ENCODE measurements around the gene NOXA1. TPM values are rescaled to one million over a fixed set of nuclear protein-coding genes. Genes with fewer than 3 reads are reported as not detected.

NOXA1 gene
- total RNA-seq, 2 experiments from 2014 or later, result 1.1 TPM

DNA sequence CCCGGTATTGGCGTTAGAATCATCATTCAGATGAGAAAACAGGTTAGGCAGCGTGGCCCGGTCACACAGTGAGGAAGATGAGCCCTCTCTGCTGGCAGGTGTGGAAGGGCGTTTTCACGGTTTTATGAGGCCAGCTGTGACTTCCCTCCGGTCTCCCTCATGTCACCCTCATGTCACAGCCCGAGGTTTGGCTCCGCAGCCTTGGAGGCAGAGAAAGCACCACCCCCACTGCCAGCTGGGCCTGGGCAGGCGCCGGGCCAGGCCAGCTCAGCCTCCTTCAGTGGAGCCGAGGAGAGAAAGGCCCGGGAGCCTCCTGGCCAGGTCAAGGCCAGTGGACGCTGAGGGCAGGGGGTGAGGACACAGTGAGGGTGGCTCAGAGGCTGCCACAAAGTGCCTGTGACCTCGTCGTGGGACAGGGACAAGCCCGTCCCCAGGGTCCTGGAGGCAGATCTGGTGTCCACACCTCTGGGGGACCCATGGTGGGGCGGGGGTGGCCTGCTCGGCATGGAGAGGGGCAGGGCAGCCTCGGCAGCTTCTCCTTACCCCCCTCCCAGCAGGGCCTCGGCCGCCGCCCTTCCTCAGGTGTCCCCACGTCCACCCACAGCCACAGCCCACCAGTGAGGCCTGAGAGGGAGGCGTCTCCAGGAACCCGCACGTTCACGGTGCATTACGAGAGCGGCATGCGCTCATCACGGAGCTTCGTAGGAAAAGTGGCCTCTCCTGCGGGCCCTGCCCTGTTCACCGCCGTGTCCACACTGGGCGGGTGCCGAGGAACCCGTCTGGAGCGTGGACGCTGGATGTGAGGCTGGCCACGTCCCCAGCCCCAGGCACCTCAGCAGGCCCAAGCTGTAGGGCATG, 32.4 kb upstream of the NOXA1 start:
- Mint-ChIP-seq H3K27me3 (no peaks in the 10 kb centered on the region), H3K27ac (no peak overlapping the region), H3K36me3 (no peaks in the 10 kb centered on the region), H3K9me3 (no peaks in the 10 kb centered on the region), H3K4me1 (ENCODE audit: low read depth) (peaks cover 6% of the 10 kb centered on the region), H3K4me3 (no peak overlapping the region)
- intact Hi-C loops (cut with micrococcal nuclease), result no loop called here
- POLR2A ChIA-PET, result no interaction called here
- no peak for DNase-seq
- CTCF ChIA-PET, result interaction anchor here (1.1 kb wide), 1 partner anchor 88 kb away, joined by 3 read pairs; the partner anchor contains the start of gene NRARP

DNA sequence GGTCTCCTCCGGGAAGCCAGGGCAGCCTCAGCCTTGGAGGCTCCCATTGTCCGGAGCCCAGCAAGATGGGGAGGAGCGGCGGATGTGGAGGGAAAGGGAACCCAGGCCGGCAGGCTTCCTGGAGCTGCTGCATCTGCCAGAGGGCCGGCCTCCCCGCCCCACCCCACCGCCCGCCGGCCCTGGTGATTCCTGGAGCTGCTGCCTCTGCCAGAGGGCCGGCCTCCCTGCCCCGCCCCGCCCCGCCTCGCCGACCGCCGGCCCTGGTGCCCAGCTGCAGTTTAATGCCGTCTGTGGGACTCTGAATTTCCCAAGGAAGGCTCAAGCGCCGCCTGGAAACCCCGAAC, 31.8 kb upstream of the NOXA1 start:
- no peak for DNase-seq
- Mint-ChIP-seq H3K4me3 (no peak overlapping the region), H3K4me1 (ENCODE audit: low read depth) (peaks cover 6% of the 10 kb centered on the region), H3K9me3 (no peaks in the 10 kb centered on the region), H3K27me3 (no peaks in the 10 kb centered on the region), H3K36me3 (no peaks in the 10 kb centered on the region), H3K27ac (no peak overlapping the region)
- intact Hi-C loops (cut with micrococcal nuclease), result no loop called here
- ChIA-PET POLR2A (no interaction called here), CTCF (interaction anchor here (1.1 kb wide), 1 partner anchor 89 kb away, joined by 3 read pairs; the partner anchor contains the start of gene NRARP)

DNA sequence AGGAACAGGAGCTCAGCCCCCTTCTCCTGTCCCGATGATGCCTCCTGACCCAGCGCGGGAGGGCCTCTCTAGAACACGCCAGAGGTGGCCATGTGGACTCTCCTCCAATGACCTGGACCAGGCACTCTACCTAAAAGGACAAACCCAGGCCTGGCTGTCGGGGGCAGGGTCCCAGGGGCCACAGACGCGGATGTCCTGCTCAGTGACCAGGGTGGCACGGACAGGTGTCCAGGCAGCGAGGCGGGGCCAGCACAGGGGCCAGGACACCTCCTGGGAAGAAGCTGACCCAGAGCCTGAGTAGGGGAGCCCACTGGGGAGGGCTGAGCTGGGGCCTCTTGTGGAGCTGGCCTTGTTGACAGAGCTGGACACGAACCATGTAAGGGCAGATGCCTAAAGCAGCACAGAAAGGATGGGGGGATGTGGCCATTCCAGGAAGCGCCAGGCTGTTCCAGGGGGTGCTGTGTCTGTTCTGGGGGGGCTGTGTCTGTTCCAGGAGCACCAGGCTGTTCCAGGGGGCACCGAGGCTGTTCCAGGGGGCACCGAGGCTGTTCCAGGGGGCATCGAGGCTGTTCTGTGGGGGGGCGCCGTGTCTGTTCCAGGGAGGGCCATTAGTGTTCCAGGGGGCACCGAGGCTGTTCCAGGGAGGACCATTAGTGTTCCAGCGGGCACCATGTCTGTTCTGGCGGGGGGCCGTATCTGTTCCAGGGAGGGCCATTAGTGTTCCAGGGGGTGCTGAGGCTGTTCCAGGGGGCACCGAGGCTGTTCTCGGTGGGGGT, 30.8 kb upstream of the NOXA1 start:
- H3K27ac Mint-ChIP-seq, result no peak overlapping the region
- CTCF ChIA-PET, result interaction anchor here (1.1 kb wide), 1 partner anchor 90 kb away, joined by 3 read pairs; the partner anchor contains the start of gene NRARP
- no peaks in the 10 kb centered on the region for H3K27me3 Mint-ChIP-seq
- H3K9me3 Mint-ChIP-seq, result no peaks in the 10 kb centered on the region
- POLR2A ChIA-PET, result no interaction called here
- intact Hi-C loops (cut with micrococcal nuclease), result no loop called here
- no peaks in the 10 kb centered on the region for H3K36me3 Mint-ChIP-seq
- DNase-seq, result no peak
- no peak overlapping the region for H3K4me3 Mint-ChIP-seq
- H3K4me1 Mint-ChIP-seq (ENCODE audit: low read depth), result peaks cover 8% of the 10 kb centered on the region

DNA sequence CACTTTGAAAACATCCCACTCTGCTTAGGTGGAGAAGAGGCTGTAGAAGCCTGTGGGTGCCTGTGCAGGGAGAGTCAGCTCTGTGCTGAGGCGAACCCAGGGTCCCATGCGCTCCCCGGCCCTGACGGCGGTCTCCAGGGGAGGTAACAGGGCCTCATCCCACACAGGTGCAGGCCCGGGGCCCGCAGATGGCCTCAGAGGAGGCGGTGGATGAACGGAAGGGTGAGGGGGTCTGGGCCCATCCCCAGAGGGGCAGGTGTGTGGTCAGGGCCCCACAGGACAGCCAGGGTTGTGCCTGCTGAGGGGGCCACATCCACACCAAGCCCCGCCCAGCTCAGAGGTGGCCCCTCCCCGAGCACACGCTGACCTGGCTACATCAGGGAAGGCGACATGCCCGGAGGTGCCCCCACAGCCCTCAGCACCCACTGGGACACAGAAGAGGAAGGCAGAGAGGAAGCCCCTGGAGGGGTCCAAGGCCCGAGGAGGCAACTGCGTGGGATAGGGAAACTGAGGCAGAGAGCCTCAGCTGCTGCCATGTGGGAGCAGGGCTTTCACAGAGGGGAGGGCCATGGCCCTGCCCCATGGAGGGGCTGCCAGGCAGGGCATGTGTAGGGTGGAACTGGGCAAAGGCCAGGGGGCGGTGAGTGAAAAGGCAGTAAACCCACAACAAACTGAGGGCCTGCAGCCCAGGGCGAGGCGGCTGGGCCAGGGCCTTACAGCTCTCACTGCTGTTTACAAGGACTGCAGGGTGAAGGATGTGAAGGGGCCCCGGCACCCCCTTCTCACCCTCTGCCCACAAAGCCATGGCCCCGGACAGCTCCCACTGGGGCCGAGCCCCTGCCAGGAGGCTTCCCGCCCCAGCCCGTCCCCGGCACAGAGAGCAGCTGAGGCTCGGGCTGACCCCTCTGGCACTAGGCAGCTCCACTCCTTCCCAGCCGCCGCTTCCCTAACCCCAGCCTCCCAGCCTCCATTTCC, 29.7 kb upstream of the NOXA1 start:
- CTCF ChIA-PET, result no interaction called here
- peaks cover 17% of the 10 kb centered on the region for H3K4me1 Mint-ChIP-seq (ENCODE audit: low read depth)
- no peak for DNase-seq
- no peaks in the 10 kb centered on the region for H3K27me3 Mint-ChIP-seq
- H3K36me3 Mint-ChIP-seq, result no peaks in the 10 kb centered on the region
- intact Hi-C loops (cut with micrococcal nuclease), result no loop called here
- no peaks in the 10 kb centered on the region for H3K9me3 Mint-ChIP-seq
- no peak overlapping the region for H3K4me3 Mint-ChIP-seq
- no peak overlapping the region for H3K27ac Mint-ChIP-seq
- POLR2A ChIA-PET, result no interaction called here

- no peak overlapping the region for H3K27ac Mint-ChIP-seq
- peaks cover 3% of the 10 kb centered on the region for H3K27me3 Mint-ChIP-seq
- no peak for DNase-seq
- intact Hi-C loops (cut with micrococcal nuclease), result no loop called here
- no peaks in the 10 kb centered on the region for H3K9me3 Mint-ChIP-seq
- H3K36me3 Mint-ChIP-seq, result no peaks in the 10 kb centered on the region
- CTCF ChIA-PET, result no interaction called here
- POLR2A ChIA-PET, result no interaction called here
- peaks cover 27% of the 10 kb centered on the region for H3K4me1 Mint-ChIP-seq (ENCODE audit: low read depth)
- H3K4me3 Mint-ChIP-seq, result no peak overlapping the region
Measured at GRCh38 chr9:137394866-137395665, 28.1 kb upstream of the NOXA1 start.

DNA sequence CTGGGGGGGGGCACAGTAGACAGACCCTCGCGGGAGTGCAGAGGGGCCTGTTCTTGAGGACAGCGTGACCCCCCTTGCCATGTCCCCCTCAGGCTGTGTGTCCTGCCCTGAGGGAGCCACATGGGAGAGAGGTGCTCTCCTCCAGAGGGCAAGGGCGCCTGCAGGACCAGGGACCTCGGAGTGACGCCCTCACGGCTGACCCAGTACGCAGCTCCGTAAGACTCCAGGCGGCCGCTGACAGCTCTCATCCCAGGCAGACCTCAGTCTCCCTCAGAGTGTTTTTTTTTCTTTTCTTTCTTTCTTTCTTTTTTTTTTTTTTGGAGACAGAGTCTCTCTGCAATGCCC, 27.6 kb upstream of the NOXA1 start:
- no peak overlapping the region for H3K4me3 Mint-ChIP-seq
- intact Hi-C loops (cut with micrococcal nuclease), result no loop called here
- POLR2A ChIA-PET, result no interaction called here

DNA sequence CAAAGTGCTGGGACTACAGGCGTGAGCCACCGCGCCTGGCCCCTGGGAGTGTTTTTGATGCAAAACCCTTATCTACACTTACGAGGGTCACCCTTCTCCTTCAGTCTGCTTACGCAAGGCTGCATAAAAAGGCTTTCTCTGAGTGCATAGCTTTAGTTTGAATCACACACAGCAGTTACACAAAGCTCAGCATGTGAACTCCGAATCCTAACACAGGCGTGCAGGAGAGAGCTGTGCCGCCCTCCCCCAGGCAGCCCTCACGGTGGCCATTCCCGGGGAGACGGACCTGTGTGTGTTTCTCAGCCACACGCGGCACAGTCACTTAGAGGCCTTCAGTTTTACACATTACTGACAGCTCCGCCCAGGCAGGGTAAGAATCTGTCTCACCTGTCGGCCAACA, 27.0 kb upstream of the NOXA1 start:
- intact Hi-C loops (cut with micrococcal nuclease), result no loop called here
- Mint-ChIP-seq H3K27me3 (peaks cover 3% of the 10 kb centered on the region), H3K36me3 (no peaks in the 10 kb centered on the region), H3K4me3 (no peak overlapping the region), H3K27ac (no peak overlapping the region), H3K9me3 (no peaks in the 10 kb centered on the region), H3K4me1 (ENCODE audit: low read depth) (peaks cover 27% of the 10 kb centered on the region)
- CTCF ChIA-PET, result no interaction called here
- DNase-seq, result no peak
- POLR2A ChIA-PET, result no interaction called here

More for the DNA sequence above, 27.6 kb upstream of the NOXA1 start:
- Mint-ChIP-seq H3K9me3 (no peaks in the 10 kb centered on the region), H3K4me1 (ENCODE audit: low read depth) (peaks cover 27% of the 10 kb centered on the region), H3K36me3 (no peaks in the 10 kb centered on the region), H3K27ac (no peak overlapping the region), H3K27me3 (peaks cover 3% of the 10 kb centered on the region)
- CTCF ChIA-PET, result no interaction called here
- DNase-seq, result no peak

DNA sequence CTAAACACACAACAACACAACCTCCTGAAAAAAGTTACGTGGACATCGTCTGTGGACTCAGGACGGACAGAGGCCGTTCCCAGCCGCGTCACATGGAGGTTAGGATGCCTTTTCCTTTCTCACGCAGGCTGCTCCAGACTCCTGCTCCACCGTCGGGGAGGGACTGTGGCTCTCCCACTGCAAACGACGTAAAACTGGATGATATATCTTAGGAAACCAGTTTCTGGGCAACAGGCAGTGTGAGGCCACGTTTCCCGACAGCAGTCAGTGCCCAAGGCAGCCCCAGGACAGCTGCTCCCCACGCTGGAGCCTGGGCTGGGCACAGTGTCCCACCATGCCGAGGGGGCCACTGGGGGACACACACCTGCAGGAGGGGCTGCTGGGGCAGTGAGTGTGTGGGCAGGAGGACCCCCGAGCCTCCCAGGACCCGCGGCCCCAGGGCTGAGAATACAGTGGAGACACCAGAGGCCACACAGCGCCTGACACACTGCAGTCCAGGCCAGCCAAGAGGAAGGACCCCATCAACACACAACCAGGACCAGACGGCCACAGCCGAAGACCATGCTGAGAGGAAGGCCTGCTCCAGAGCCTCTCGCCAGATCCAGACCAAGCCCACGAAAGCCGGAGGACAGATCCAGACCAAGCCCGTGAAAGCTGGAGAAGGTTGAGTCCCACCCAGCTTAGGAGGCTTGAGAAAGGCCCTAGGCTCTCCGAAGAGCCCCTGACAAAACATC, 26.4 kb upstream of the NOXA1 start:
- Mint-ChIP-seq H3K4me3 (no peak overlapping the region), H3K9me3 (no peaks in the 10 kb centered on the region), H3K4me1 (ENCODE audit: low read depth) (peaks cover 27% of the 10 kb centered on the region), H3K36me3 (no peaks in the 10 kb centered on the region), H3K27ac (no peak overlapping the region), H3K27me3 (peaks cover 3% of the 10 kb centered on the region)
- intact Hi-C loops (cut with micrococcal nuclease), result no loop called here
- no peak for DNase-seq
- ChIA-PET POLR2A (interaction anchor here (1.2 kb wide), 1 partner anchor 26 kb away, joined by 3 read pairs; the partner anchor contains the start of genes EXD3 and NOXA1), CTCF (interaction anchor here (0.9 to 1.2 kb wide), 2 partner anchors 26 to 95 kb away, joined by 4 to 10 read pairs; partner anchors contain the start of genes EXD3, NOXA1 and NRARP)

DNA sequence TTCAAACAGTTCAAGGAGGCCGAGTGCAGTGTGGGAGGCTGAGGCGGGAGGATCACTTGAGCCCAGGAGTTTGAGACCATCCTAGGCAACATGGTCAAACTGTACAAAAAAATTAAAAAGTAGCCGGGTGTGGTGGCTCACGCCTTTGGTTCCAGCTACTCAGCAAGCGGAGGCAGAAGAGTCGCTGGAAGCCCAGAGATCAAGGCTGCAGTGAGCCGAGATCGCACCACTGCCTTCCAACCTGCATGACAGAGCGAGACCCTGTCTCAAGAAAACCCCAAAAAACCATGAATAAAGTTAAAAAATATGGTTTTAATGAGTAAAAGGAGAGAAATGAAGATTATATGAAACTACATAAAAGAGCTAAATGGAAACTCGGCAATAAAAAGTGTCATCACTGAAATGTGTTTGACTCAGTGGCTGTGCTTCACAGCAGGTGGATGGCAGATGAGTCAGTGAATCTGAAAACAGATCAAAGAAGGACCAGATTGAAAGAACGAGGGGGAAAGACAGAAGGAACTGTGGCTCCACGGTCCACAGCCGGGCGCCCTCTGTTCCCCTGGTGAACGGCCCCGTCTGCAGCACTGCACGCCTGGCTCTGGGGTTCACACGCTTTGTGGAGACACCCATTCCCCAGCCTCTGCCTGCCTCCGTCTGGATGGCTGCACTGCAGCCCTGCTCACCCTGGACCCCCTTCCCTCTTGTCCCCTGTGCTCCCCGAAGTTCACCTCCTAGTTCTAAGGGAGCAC, 25.3 kb upstream of the NOXA1 start:
- Mint-ChIP-seq H3K27me3 (peaks cover 3% of the 10 kb centered on the region), H3K27ac (peak overlapping the region; percentile 67), H3K36me3 (peaks cover 3% of the 10 kb centered on the region), H3K4me1 (ENCODE audit: low read depth) (peaks cover 27% of the 10 kb centered on the region), H3K9me3 (no peaks in the 10 kb centered on the region), H3K4me3 (peak overlapping the region; percentile 33)
- DNase-seq, result peak; percentile 76
- intact Hi-C loops (cut with micrococcal nuclease), result no loop called here
- CTCF ChIA-PET, result interaction anchor here (0.9 to 1.2 kb wide), 2 partner anchors 25 to 96 kb away, joined by 4 to 10 read pairs; partner anchors contain the start of genes EXD3, NOXA1 and NRARP
- POLR2A ChIA-PET, result interaction anchor here (1.0 to 1.2 kb wide), 2 partner anchors 25 to 96 kb away, joined by 3 read pairs; partner anchors contain the start of genes EXD3, NOXA1 and NRARP
